Measurements from ENCODE around the gene LPA.
"Not testable (repeated sequence)": the region's sequence is repeated elsewhere in the genome, so short reads cannot be mapped to it uniquely, and the experiment has no call there.

LPA gene

DNA sequence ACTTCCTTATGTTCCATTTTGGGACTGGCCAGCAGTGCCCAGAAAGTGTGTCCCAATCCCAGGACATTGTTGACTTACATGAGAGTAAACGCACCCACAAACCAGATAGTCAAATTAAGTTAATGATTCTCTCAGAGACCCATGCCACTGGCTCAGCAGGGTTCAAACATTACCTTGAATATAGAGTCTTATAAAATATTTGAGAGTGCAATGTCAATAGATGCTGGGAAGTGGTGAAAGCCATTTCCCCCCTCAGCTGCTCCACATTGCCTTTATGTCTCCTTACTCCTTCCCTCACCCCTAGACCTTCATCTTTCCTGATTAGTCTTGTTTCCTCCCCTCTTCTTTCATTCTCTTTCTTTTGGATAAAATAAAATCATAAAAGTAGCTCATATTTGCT lies at the start of gene LPA:
TSS of gene LPA (minus strand) at position 78 of the 400 bp plus-strand sequence. CDS start at position 17, 61 bp downstream.
- FAIRE-seq = not testable (repeated sequence)

GRCh38 chr6:160708993-160709392 lies 44.9 kb upstream of the LPA start:
- not testable (repeated sequence) for FAIRE-seq

- not testable (repeated sequence) for FAIRE-seq
Measured at GRCh38 chr6:160704688-160705087, 40.6 kb upstream of the LPA start.

DNA sequence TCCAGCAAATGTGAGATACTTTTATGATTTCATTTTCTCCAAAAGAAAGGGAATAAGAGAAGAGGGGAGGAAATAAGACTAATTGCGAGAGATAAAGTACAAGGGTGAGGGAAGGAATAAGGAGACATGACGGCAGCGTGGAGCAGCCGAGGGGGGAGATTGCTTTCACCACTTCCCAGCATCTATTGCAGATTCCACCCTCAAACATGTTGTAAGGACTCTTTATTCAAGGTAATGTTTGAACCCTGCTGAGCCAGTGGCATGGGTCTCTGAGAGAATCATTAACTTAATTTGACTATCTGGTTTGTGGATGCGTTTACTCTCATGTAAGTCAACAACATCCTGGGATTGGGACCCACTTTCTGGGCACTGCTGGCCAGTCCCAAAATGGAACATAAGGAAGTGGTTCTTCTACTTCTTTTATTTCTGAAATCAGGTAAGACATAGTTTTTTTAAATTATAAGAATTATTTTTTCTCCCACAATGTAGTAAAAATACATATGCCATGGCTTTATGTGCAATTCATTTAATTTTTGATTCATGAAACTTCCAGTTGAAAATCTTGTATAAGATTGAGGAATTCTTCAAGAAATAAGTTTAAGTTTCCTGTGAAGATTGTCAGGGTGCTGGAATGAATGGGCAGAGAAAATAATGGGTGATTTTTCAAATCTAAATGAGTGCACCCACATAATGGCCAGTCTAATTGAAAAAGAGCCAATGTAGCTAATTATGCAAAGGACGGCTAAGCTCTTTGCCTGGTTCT lies 38.0 kb upstream of the LPA start, which contains the start of gene PLG:
TSS of gene PLG (plus strand) at position 327 of the 763 bp plus-strand sequence. CDS start at position 388, 61 bp downstream.
- not testable (repeated sequence) for FAIRE-seq

DNA sequence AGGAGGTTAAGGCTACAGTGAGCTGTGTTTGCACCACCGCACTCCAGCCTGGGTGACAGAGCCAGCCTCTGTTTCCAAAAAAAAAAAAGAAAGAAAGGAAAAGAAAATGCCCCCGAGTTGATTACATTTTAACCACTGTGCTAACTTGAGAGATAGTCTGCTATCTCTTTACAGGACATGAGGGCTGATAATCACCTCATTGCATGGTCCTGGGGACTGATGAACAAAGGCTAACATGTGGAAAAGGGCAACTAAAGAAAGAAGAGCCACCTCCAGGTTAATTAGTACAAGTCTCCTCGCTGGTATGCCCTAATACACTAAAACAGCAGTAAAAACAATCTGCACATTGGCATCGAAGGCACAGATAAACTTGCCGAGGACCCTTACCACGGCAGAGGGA lies 33.8 kb upstream of the LPA start:
- no peak for FAIRE-seq

DNA sequence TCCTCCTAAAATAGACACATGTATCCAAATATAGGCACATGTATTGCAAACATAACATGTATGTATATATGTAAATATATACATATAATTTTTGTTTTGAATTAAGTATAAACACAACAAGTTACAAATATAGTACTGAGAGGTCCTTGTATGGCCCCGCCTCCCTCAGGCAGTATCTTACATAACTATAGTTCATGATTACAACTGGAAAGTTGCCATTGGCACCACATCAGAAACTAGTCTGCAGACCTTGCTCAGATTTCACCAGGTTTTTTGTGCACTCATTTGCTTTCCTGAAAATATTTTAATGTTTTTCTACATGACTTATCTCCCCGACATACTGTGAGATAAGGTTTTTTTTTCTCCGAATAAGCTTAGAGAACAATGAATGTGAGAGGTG lies 32.8 kb upstream of the LPA start:
- not testable (repeated sequence) for FAIRE-seq

GRCh38 chr6:160695622-160696021 lies 31.5 kb upstream of the LPA start:
- FAIRE-seq = not testable (repeated sequence)

DNA sequence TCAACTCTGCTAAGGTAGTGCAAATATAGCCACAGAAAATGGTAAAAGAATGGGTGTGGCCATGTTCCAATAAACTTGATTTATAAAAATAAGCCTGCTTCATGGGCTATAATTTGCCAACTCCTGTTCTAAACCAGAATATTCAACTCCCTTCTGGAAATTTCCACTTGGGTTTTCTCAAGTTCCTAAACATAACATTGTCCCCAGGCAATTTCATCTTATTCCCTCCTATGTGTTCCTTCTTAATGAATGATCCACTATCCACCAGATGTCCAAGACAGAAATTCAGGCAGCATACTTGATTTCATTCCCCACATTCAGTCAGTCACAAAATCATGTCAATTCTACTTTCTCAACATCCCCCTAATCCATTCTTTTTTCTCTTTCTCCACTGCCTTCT lies 30.9 kb upstream of the LPA start:
- FAIRE-seq = not testable (repeated sequence)

DNA sequence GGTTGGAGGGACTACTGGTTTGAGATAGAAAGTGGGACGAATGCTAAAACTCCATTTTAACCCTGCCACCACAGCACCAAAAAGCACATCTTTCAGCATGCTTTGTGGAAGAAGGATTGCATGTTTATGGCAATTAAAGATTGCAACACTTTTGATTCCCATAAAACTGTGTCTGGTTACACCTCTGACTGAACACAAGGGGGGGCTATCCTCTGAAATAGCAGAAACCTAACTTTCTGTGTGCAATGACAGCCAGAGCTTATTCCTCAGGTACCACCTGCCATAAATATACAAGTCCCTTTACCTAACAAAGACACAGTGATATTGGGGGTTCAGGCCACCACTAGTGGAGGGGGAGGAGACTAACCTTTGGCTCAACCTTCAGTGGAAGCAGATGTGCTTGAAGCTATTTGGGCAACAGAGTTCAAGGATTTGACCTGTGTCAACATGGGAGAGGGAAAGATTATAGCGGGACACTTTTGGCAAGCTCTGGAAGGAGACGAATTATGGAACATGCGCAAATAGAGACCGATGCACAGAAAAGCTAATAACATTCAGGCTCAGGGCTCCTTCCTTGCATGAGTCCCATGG lies 28.4 kb upstream of the LPA start:
- FAIRE-seq = no peak

GRCh38 chr6:160691617-160692016 lies 27.5 kb upstream of the LPA start:
- no peak for FAIRE-seq

- FAIRE-seq = no peak
Measured at GRCh38 chr6:160690458-160690857, 26.4 kb upstream of the LPA start.

GRCh38 chr6:160685762-160686450 lies 21.8 kb upstream of the LPA start:
- no peak for FAIRE-seq

- FAIRE-seq = not testable (repeated sequence)
Measured at GRCh38 chr6:160685101-160685761, 21.2 kb upstream of the LPA start.

DNA sequence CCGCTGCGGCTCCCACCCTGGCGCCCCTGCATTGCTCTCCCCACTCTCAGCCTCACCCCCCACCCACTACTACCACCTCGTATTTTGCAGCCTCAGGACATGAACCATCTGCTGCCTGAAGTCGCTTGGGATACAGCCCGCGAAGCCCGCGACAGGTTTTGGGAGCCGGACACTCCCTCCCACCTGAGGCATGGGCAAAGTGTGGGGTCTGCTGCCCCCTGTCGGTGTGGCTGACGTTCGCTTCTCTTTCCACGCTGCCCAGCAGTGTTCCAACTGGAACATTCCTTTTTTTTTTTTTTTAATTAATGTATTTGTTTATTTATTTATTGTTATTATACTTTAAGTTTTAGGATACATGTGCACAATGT lies 15.3 kb upstream of the LPA start:
- FAIRE-seq = no peak

GRCh38 chr6:160678744-160679401 lies 14.8 kb upstream of the LPA start:
- FAIRE-seq = no peak

DNA sequence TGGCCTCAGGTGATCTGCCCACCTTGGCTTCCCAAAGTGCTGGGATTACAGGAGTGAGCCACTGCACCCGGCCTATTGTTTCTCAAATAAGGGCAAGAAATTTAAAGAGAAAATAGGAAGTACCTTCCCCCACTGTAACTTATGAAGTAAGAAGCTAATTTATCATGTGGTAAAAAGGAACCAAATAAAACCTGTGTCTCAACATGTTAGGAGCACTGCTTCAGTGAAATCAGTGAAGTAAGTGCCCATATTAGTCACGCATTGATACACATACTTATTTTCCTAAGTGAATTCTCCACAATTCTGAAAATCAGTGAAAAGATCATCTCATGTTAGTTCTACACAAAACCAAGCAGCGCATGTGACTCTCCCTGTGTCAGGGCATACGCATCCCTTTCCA lies 14.2 kb upstream of the LPA start:
- no peak for FAIRE-seq

- not testable (repeated sequence) for FAIRE-seq
Measured at GRCh38 chr6:160676418-160676817, 12.3 kb upstream of the LPA start.

DNA sequence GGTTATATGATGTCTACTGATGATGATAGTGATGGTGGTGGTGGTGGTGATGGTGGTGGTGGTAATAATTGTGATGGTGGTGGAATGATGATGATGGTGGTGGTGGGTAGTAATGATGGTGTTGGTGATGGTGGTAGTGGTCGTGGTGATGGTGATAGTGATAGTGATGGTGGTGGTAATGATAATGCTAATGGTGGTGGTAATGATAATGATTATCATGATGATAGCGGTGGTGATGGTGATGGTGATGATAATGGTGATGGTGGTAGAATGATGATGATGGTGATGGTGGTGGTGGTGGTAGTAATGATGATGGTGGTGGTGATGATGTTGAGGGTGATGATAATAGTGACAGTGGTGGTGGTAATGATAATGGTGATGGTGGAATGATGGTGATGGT lies 4.5 kb upstream of the LPA start:
- FAIRE-seq = no peak

DNA sequence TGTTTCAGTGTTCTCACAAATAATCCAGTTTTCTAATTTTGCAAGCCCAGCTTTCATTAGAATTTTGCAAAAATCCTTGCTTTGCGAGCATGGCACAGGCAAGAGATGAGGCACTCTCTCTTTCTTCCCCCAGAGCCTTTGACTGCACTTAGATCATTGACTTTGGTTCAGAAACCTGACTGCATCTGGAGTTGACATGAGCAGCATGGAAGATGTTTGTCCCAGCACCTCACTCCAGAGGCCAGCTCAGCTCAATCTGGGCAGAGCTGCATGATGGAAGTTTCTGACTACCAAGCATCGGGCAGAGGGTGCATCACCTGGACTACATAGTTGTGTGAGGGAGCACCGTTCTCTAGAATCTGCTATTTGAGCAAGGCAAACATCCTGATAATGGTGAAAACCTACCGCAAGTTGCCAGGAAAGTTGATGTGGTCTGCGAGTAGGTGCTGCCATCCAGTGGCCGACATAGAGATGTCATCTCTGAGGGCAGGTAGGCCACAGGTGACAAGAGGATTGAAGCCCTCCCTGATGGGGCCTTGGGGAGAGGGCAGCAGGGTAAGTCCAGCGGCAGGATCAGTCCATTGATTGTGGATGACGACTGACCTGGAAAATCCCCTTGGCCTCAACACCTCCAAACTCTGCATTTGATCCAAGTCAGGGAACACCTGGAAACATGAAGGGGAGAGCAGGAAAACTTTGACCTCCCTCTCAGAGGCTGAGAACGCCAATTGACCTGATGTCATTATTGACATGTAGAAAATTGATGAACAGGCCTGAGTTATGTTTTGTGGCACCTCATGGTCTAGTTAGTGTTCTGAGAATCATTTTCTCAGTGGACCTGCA lies 3.8 kb upstream of the LPA start:
- FAIRE-seq = no peak

- no peak for FAIRE-seq
Measured at GRCh38 chr6:160662842-160663241, 1.2 kb downstream of the LPA start.

- FAIRE-seq = no peak
Measured at GRCh38 chr6:160662429-160662828, 1.6 kb downstream of the LPA start.

- FAIRE-seq = no peak
Measured at GRCh38 chr6:160661216-160661615, 2.9 kb downstream of the LPA start.

All from endometrium (tissue), 2 donors.